Spleen (tissue), 7 donors: ENCODE data around the gene ANKRD11.

Source experiments
- POLR2A ChIP-seq, 3 donors: fragments of 450-650 bp; IDR thresholded peaks; one replicate each; pipeline ENCODE4 v1.5.1; 2017; ENCODE audit warnings: antibody characterized with exemption in 3 of 3, mild to moderate bottlenecking in 1 of 3
- POLR2AphosphoS5 ChIP-seq, 3 donors: sonication (generic); formaldehyde crosslinking; IDR thresholded peaks; one replicate each; pipeline ENCODE4 v1.5.1; 2017; ENCODE audit warnings: antibody characterized with exemption in 3 of 3
- TF ChIP-seq, protein P1 (sequence below), 11 experiments: fragments of 200-600 bp in 7 of 11; fragments of 450-650 bp in 4 of 11; sonication (generic) in 4 of 11; IDR thresholded peaks in 8 of 11; conservative IDR thresholded peaks in 3 of 11; 1 replicate in 7 of 11; 2 replicates in 4 of 11; pipeline versions ENCODE4 v1.4.0 to v1.8.0; 2016 to 2021; ENCODE audit warnings: antibody characterized with exemption in 11 of 11, inconsistent platforms in 4 of 11, mild to moderate bottlenecking in 1 of 11
- donor health status: DM: no; HTN: no; CAD: no; lungs with moderate emphysema.
- donor health status: DM: no; HTN: no; CAD: no.
- donor health status: DM: no; HTN: no; CAD: no.

- TF ChIP-seq, protein P1, sequence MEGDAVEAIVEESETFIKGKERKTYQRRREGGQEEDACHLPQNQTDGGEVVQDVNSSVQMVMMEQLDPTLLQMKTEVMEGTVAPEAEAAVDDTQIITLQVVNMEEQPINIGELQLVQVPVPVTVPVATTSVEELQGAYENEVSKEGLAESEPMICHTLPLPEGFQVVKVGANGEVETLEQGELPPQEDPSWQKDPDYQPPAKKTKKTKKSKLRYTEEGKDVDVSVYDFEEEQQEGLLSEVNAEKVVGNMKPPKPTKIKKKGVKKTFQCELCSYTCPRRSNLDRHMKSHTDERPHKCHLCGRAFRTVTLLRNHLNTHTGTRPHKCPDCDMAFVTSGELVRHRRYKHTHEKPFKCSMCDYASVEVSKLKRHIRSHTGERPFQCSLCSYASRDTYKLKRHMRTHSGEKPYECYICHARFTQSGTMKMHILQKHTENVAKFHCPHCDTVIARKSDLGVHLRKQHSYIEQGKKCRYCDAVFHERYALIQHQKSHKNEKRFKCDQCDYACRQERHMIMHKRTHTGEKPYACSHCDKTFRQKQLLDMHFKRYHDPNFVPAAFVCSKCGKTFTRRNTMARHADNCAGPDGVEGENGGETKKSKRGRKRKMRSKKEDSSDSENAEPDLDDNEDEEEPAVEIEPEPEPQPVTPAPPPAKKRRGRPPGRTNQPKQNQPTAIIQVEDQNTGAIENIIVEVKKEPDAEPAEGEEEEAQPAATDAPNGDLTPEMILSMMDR (IDR thresholded peaks at IDR 0.05 in 8 of 11, conservative IDR thresholded peaks at IDR 0.05 in 3 of 11) = no peak
- peak in 1 of 3 donors; percentile 25 for TF ChIP-seq POLR2AphosphoS5 (IDR thresholded peaks at IDR 0.05)
- no peak for TF ChIP-seq POLR2A (IDR thresholded peaks at IDR 0.05)
These were observed 46.7 kb upstream of the ANKRD11 start for GRCh38 chr16:89536886-89537548.
